Measurements from ENCODE around the gene PPP5C. TPM values are rescaled to one million over a fixed set of nuclear protein-coding genes. Genes with fewer than 3 reads are reported as not detected.

Gene PPP5C
- total and polyA plus RNA-seq, 2 of the 8 experiments (the other 6 are each of a cell fraction or from before 2014, with no cell fraction given), result 112 to 156 TPM

DNA sequence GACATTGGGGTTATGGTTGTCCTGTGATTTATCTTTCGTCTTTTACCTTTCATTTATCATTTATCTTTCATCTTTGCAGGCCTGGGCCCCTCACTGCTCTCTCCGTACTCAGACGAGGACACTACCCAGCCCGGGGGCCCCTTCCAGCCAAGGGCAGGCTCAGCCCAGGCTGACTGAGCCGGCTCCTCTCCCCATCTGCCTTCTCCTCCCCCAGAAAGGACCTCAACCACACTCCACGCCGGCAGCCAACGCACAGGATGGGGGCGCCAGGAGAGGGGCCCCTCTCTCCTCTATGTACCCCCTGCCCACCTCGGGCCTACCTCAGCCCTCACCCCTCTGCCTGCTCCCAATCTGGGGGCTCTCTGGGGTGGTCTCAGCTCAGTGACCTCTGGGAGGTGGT is 7.4 kb upstream of the PPP5C start:
- peaks cover 0 to 14% (median 6%) of the 10 kb centered on the region in 4 experiments; a peak in 4 of 8 replicates for H3K36me3 ChIP-seq (ENCODE audit: control insufficient read depth in 2 of 4, insufficient read depth in 4 of 4, low read length in 3 of 4)
- H4K5ac ChIP-seq (ENCODE audit: insufficient read length, low read depth, low read length), result no peak overlapping the region
- ChIA-PET CTCF (ENCODE audit: partially characterized antibody) (no interaction called here), POLR2A (ENCODE audit: partially characterized antibody) (no interaction called here)
- no peak overlapping the region for H3K18ac ChIP-seq (ENCODE audit: extremely low read depth, low read length)
- 94% methylated on average over 6 of the region's 10 CpGs; no CpG with 5 or more reads in 1 of the 2 experiments for WGBS, 2 experiments (ENCODE audit: extremely low coverage in 1 of 2, insufficient coverage in 1 of 2, insufficient read length in 1 of 2, insufficient replicate concordance in 2 of 2, low coverage in 1 of 2, low lambda C conversion rate in 2 of 2, missing lambda C conversion rate in 1 of 2)
- H3K14ac ChIP-seq (ENCODE audit: insufficient read length), result no peak overlapping the region
- H3K23me2 ChIP-seq (ENCODE audit: low read depth, low read length), result no peaks in the 10 kb centered on the region
- H2BK5ac ChIP-seq (ENCODE audit: low read depth, low read length), result no peak overlapping the region
- no peaks in the 10 kb centered on the region for H3K27me3 ChIP-seq (replicated peaks in 1 of 4; ENCODE audit: control insufficient read depth in 3 of 4, extremely low read depth in 1 of 4, insufficient read depth in 3 of 4, low read length in 3 of 4)
- no peaks in the 10 kb centered on the region for H3K4me1 ChIP-seq (replicated peaks in 1 of 4; ENCODE audit: control insufficient read depth in 3 of 4, insufficient read depth in 4 of 4, low read length in 3 of 4)
- no peak overlapping the region for H2AK5ac ChIP-seq (ENCODE audit: low read depth, low read length)
- H3K9ac ChIP-seq (replicated peaks in 1 of 4; ENCODE audit: extremely low read depth in 1 of 4, low read depth in 3 of 4, low read length in 3 of 4), result no peak overlapping the region
- H3K79me1 ChIP-seq (ENCODE audit: low read depth, low read length), result no peaks in the 10 kb centered on the region
- no peak for DNase-seq (ENCODE audit: low read depth in 1 of 2, low spot score in 2 of 2)
- no peak overlapping the region for H2BK12ac ChIP-seq (ENCODE audit: low read depth, low read length)
- H3K56ac ChIP-seq (replicated peaks; ENCODE audit: insufficient read length, low read depth, low read length), result no peak overlapping the region
- no peak overlapping the region for H3K4ac ChIP-seq (replicated peaks; ENCODE audit: insufficient read length, low read depth, low read length)
- H3K4me2 ChIP-seq (ENCODE audit: insufficient read depth in 1 of 2, low read depth in 2 of 2, low read length in 2 of 2), result no peak overlapping the region
- no peak overlapping the region for H3K4me3 ChIP-seq (ENCODE audit: extremely low read depth in 1 of 4, insufficient read depth in 2 of 4, low read depth in 3 of 4, low read length in 4 of 4)
- no peak overlapping the region for H3K23ac ChIP-seq (ENCODE audit: insufficient read length)
- no peak overlapping the region for H2BK15ac ChIP-seq (ENCODE audit: low read length)
- no peaks in the 10 kb centered on the region for H3K79me2 ChIP-seq (ENCODE audit: control insufficient read depth in 1 of 2, insufficient read depth in 2 of 2, low read length in 2 of 2)
- H3K9me3 ChIP-seq (ENCODE audit: insufficient read depth in 2 of 2, low read depth in 1 of 2, low read length in 1 of 2), result no peaks in the 10 kb centered on the region
- no peak overlapping the region for H2BK20ac ChIP-seq (ENCODE audit: low read length)
- H2BK120ac ChIP-seq (replicated peaks; ENCODE audit: low read depth, low read length), result no peak overlapping the region
- no peak overlapping the region for H2AFZ ChIP-seq (ENCODE audit: low read length)
- H4K91ac ChIP-seq (replicated peaks; ENCODE audit: insufficient read length, low read length), result no peak overlapping the region
- H4K8ac ChIP-seq (ENCODE audit: extremely low read depth, insufficient read depth, low read length), result no peak overlapping the region
- H4K20me1 ChIP-seq (replicated peaks in 1 of 2; ENCODE audit: control insufficient read depth in 1 of 2, insufficient read depth in 2 of 2, low read length in 2 of 2), result no peaks in the 10 kb centered on the region
- FAIRE-seq, result no peak
- H3K27ac ChIP-seq (ENCODE audit: low read depth, low read length), result no peak overlapping the region
- TF ChIP-seq FOSL1 (IDR thresholded peaks at IDR 0.05; ENCODE audit: insufficient read depth, low read depth, low read length), result no peak
- TF ChIP-seq EZH2 (IDR thresholded peaks at IDR 0.05; ENCODE audit: low read depth, low read length, severe bottlenecking), result no peak
- no peak for TF ChIP-seq SIRT6 (IDR thresholded peaks at IDR 0.05; ENCODE audit: low read length)
- TF ChIP-seq, protein P1, sequence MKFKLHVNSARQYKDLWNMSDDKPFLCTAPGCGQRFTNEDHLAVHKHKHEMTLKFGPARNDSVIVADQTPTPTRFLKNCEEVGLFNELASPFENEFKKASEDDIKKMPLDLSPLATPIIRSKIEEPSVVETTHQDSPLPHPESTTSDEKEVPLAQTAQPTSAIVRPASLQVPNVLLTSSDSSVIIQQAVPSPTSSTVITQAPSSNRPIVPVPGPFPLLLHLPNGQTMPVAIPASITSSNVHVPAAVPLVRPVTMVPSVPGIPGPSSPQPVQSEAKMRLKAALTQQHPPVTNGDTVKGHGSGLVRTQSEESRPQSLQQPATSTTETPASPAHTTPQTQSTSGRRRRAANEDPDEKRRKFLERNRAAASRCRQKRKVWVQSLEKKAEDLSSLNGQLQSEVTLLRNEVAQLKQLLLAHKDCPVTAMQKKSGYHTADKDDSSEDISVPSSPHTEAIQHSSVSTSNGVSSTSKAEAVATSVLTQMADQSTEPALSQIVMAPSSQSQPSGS (IDR thresholded peaks at IDR 0.05; ENCODE audit: low read length), result no peak
- TF ChIP-seq JUN (IDR thresholded peaks at IDR 0.05; ENCODE audit: low read depth, low read length), result no peak
- no peak for TF ChIP-seq RBBP5 (IDR thresholded peaks at IDR 0.05; ENCODE audit: borderline replicate concordance, low read depth, low read length)
- TF ChIP-seq SIN3A (conservative IDR thresholded peaks at IDR 0.05 in 1 of 2, IDR thresholded peaks at IDR 0.05 in 1 of 2; ENCODE audit: low read depth in 1 of 2, low read length in 2 of 2), result no peak
- no peak for TF ChIP-seq CTBP2 (IDR thresholded peaks at IDR 0.05; ENCODE audit: borderline replicate concordance, insufficient read depth, insufficient read length, low read length)
- no peak for TF ChIP-seq EGR1 (IDR thresholded peaks at IDR 0.05; ENCODE audit: borderline replicate concordance, low read depth, low read length)

Data from H1 (cell line).